ENCODE results near the gene GASK1B. TPM values are rescaled to one million over a fixed set of nuclear protein-coding genes. Genes with fewer than 3 reads are reported as not detected.

Gene GASK1B
- polyA plus RNA-seq, 2 of the 4 experiments (the other 2 are of a cell fraction) = 2.7 to 2.9 TPM

GRCh38 chr4:158155656-158156356 lies 17.0 kb downstream of the GASK1B start:
- Histone ChIP-seq H3K4me3 (no peak overlapping the region), H3K27ac (no peak overlapping the region), H3K4me1 (peaks cover 9% of the 10 kb centered on the region; the same call in 2 of the 3 replicates), H3K9me3 (no peaks in the 10 kb centered on the region), H3K4me2 (no peak overlapping the region)
- ATAC-seq (no peak), DNase-seq (ENCODE audit: low read depth in 1 of 2, low spot score in 1 of 2) (no peak), FAIRE-seq (no peak)
- WGBS (ENCODE audit: missing lambda C conversion rate) = 64% methylated on average over 8 of the region's 8 CpGs
- POLR2A ChIA-PET = no interaction called here
- CTCF ChIA-PET = no interaction called here
- no peak for TF ChIP-seq MYC (IDR thresholded peaks at IDR 0.05; ENCODE audit: borderline replicate concordance, low read length)
- TF ChIP-seq RNF2 (IDR thresholded peaks at IDR 0.05; ENCODE audit: borderline replicate concordance, low read depth) = no peak
- TF ChIP-seq CTCF (IDR thresholded peaks at IDR 0.05) = no peak
- no peak for TF ChIP-seq HOXB13 (CRISPR knock-in tag; IDR thresholded peaks at IDR 0.05; ENCODE audit: low read depth)
- no peak for TF ChIP-seq EHF (CRISPR knock-in tag; IDR thresholded peaks at IDR 0.05)
- TF ChIP-seq, protein P1, sequence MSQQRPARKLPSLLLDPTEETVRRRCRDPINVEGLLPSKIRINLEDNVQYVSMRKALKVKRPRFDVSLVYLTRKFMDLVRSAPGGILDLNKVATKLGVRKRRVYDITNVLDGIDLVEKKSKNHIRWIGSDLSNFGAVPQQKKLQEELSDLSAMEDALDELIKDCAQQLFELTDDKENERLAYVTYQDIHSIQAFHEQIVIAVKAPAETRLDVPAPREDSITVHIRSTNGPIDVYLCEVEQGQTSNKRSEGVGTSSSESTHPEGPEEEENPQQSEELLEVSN (IDR thresholded peaks at IDR 0.05; ENCODE audit: borderline replicate concordance, low read depth) = no peak
- no peak for TF ChIP-seq BHLHE40 (IDR thresholded peaks at IDR 0.05; ENCODE audit: low read depth, low read length)
- TF ChIP-seq ELK1 (IDR thresholded peaks at IDR 0.05; ENCODE audit: low read depth, low read length) = no peak
- no peak for TF ChIP-seq TP53 (CRISPR knock-in tag; IDR thresholded peaks at IDR 0.05)
- TF ChIP-seq HOXA7 (CRISPR knock-in tag; IDR thresholded peaks at IDR 0.05) = no peak
- TF ChIP-seq RARB (CRISPR knock-in tag; IDR thresholded peaks at IDR 0.05) = no peak
- TF ChIP-seq NFE2L2 (conservative IDR thresholded peaks at IDR 0.05; ENCODE audit: low read length) = no peak
- TF ChIP-seq PBX3 (IDR thresholded peaks at IDR 0.05) = no peak
- TF ChIP-seq PHF8 (IDR thresholded peaks at IDR 0.05; ENCODE audit: borderline replicate concordance, low read depth) = no peak
- no peak for TF ChIP-seq GATA3 (IDR thresholded peaks at IDR 0.05; ENCODE audit: borderline replicate concordance)
- TF ChIP-seq CBX8 (IDR thresholded peaks at IDR 0.05) = no peak
- TF ChIP-seq ZSCAN20 (CRISPR knock-in tag; IDR thresholded peaks at IDR 0.05) = no peak
- no peak for TF ChIP-seq HOXB5 (CRISPR knock-in tag; IDR thresholded peaks at IDR 0.05)
- TF ChIP-seq USF2 (IDR thresholded peaks at IDR 0.05) = no peak

- Histone ChIP-seq H3K4me2 (no peak overlapping the region), H3K27ac (no peak overlapping the region), H3K4me3 (no peak overlapping the region), H3K9me3 (no peaks in the 10 kb centered on the region), H3K4me1 (no peaks in the 10 kb centered on the region)
- TF ChIP-seq RARB (CRISPR knock-in tag; IDR thresholded peaks at IDR 0.05) = no peak
- TF ChIP-seq RNF2 (IDR thresholded peaks at IDR 0.05; ENCODE audit: borderline replicate concordance, low read depth) = no peak
- no peak for TF ChIP-seq PHF8 (IDR thresholded peaks at IDR 0.05; ENCODE audit: borderline replicate concordance, low read depth)
- TF ChIP-seq JUNB (IDR thresholded peaks at IDR 0.05) = no peak
- TF ChIP-seq HEYL (CRISPR knock-in tag; IDR thresholded peaks at IDR 0.05) = no peak
- TF ChIP-seq CHD4 (IDR thresholded peaks at IDR 0.05; ENCODE audit: borderline replicate concordance) = no peak
- no peak for TF ChIP-seq ZC3H11A (IDR thresholded peaks at IDR 0.05)
- no peak for TF ChIP-seq ESRRA (IDR thresholded peaks at IDR 0.05; ENCODE audit: borderline replicate concordance, low read length)
- TF ChIP-seq ZFP36 (IDR thresholded peaks at IDR 0.05; ENCODE audit: borderline replicate concordance, partially characterized antibody) = no peak
- TF ChIP-seq KDM1A (IDR thresholded peaks at IDR 0.05; ENCODE audit: low read depth) = no peak
- TF ChIP-seq NFE2L2 (conservative IDR thresholded peaks at IDR 0.05; ENCODE audit: low read length) = no peak
- no peak for TF ChIP-seq RFX5 (IDR thresholded peaks at IDR 0.05)
- no peak for TF ChIP-seq JUN (IDR thresholded peaks at IDR 0.05)
- TF ChIP-seq TFCP2L1 (CRISPR knock-in tag; IDR thresholded peaks at IDR 0.05) = no peak
- ATAC-seq (no peak), DNase-seq (ENCODE audit: low read depth in 1 of 2, low spot score in 1 of 2) (no peak), FAIRE-seq (no peak)
- ChIA-PET POLR2A (no interaction called here), CTCF (no interaction called here)
- 62% methylated on average over 3 of the region's 3 CpGs for WGBS (ENCODE audit: missing lambda C conversion rate)
These were observed 25.7 kb downstream of the GASK1B start for GRCh38 chr4:158147151-158147550.
